Measurements from ENCODE around the gene TPPP3. TPM values are rescaled to one million over a fixed set of nuclear protein-coding genes. Genes with fewer than 3 reads are reported as not detected.

TPPP3 gene
- total and polyA plus RNA-seq, 9 of the 15 experiments (the other 6 are each of a cell fraction or from before 2014, with no cell fraction given): 0.13 to 0.50 (median 0.36) TPM; not detected in 2

GRCh38 chr16:67372664-67373063 lies 20.6 kb downstream of the TPPP3 start (continued):
- TF ChIP-seq PKNOX1 (IDR thresholded peaks at IDR 0.05): 0 out of 2 replicates have a peak, but pooled peaks have one; percentile 21
- no peak for TF ChIP-seq SMARCE1 (IDR thresholded peaks at IDR 0.05)
- peak; percentile 33; the same call in 1 of the 2 replicates for TF ChIP-seq REST (IDR thresholded peaks at IDR 0.05; ENCODE audit: borderline replicate concordance)
- TF ChIP-seq REST (CRISPR knock-in tag; IDR thresholded peaks at IDR 0.05; ENCODE audit: low read depth): no peak

All from K562 (cell line).